DOHH2 (cell line): Measurements from ENCODE around the gene LENG9.

ENCODE experiments used
- H3F3A ChIP-seq: fragments of 200-600 bp; sonication (generic), shearing (Covaris generic); 2 replicates; pipeline ENCODE4 v1.6.0; 2016; ENCODE audit warnings: antibody characterized with exemption, mild to moderate bottlenecking; ENCODE audit not compliant: control insufficient read depth, insufficient read depth
- H3K27ac ChIP-seq: fragments of 200-600 bp; sonication (generic); 2 replicates; pipeline ENCODE4 v1.5.1; 2014; ENCODE audit warnings: low read depth, mild to moderate bottlenecking, low read length, moderate library complexity
- H3K27me3 ChIP-seq: fragments of 200-600 bp; sonication (generic); 2 replicates; pipeline ENCODE4 v1.6.1; 2014; ENCODE audit warnings: mild to moderate bottlenecking, low read length, mixed read lengths; ENCODE audit not compliant: control insufficient read depth
- H3K36me3 ChIP-seq: fragments of 200-600 bp; sonication (generic); 2 replicates; pipeline ENCODE4 v1.6.1; 2014; ENCODE audit warnings: mild to moderate bottlenecking, low read length, moderate library complexity, mixed read lengths; ENCODE audit not compliant: control insufficient read depth
- H3K4me1 ChIP-seq: fragments of 200-600 bp; sonication (generic); 2 replicates; pipeline ENCODE4 v1.6.1; 2014; ENCODE audit warnings: mild to moderate bottlenecking, low read length, mixed read lengths; ENCODE audit not compliant: control insufficient read depth
- H3K4me2 ChIP-seq: fragments of 200-600 bp; sonication (generic); 2 replicates; pipeline ENCODE4 v1.6.0; 2014; ENCODE audit warnings: mild to moderate bottlenecking, low read length, moderate library complexity
- H3K4me3 ChIP-seq: fragments of 200-600 bp; sonication (generic); 2 replicates; pipeline ENCODE4 v1.5.1; 2014; ENCODE audit warnings: mild to moderate bottlenecking, low read length, mixed read lengths
- H3K79me2 ChIP-seq: fragments of 200-600 bp; sonication (generic); 2 replicates; pipeline ENCODE4 v1.6.1; 2014; ENCODE audit warnings: mild to moderate bottlenecking, low read length, mixed read lengths; ENCODE audit not compliant: control insufficient read depth
- H3K9me2 ChIP-seq: fragments of 200-600 bp; sonication (generic); replicated peaks from 2 replicates; pipeline ENCODE4 v1.6.1; 2014; ENCODE audit warnings: mild to moderate bottlenecking, low read length, mixed read lengths; ENCODE audit not compliant: control insufficient read depth
- H3K9me3 ChIP-seq: fragments of 200-600 bp; sonication (generic); 2 replicates; pipeline ENCODE4 v1.6.1; 2014; ENCODE audit warnings: antibody characterized with exemption, low read length, mixed read lengths; ENCODE audit not compliant: control insufficient read depth, insufficient read depth
- H4K20me1 ChIP-seq: fragments of 200-600 bp; sonication (generic); 2 replicates; pipeline ENCODE4 v1.6.0; 2014; ENCODE audit warnings: low read depth, mild to moderate bottlenecking, antibody characterized with exemption, low read length, moderate library complexity; ENCODE audit not compliant: control insufficient read depth, insufficient read depth
- CTCF ChIP-seq: fragments of 200-600 bp; sonication (generic); IDR thresholded peaks from one replicate; pipeline ENCODE4 v1.5.1; 2014; ENCODE audit warnings: antibody characterized with exemption, mild to moderate bottlenecking, low read depth, low read length; ENCODE audit not compliant: poor library complexity, severe bottlenecking
- EZH2phosphoT487 ChIP-seq: fragments of 200-600 bp; sonication (generic); IDR thresholded peaks from 2 replicates; pipeline ENCODE4 v1.6.1; 2017; ENCODE audit warnings: borderline replicate concordance, mild to moderate bottlenecking, antibody characterized with exemption, low read length, moderate library complexity, mixed read lengths

Gene LENG9

GRCh38 chr19:54421521-54421920, 42.1 kb downstream of the LENG9 start:
- no peak overlapping the region for H3K27ac ChIP-seq
- H3F3A ChIP-seq = no peaks in the 10 kb centered on the region
- H3K4me2 ChIP-seq = no peak overlapping the region
- no peaks in the 10 kb centered on the region for H4K20me1 ChIP-seq
- no peaks in the 10 kb centered on the region for H3K9me3 ChIP-seq
- no peaks in the 10 kb centered on the region for H3K79me2 ChIP-seq
- TF ChIP-seq CTCF = no peak
- TF ChIP-seq EZH2phosphoT487 = no peak
- H3K4me3 ChIP-seq = no peak overlapping the region
- H3K27me3 ChIP-seq = 0 out of 2 replicates have a peak, but pooled peaks cover 2% of the 10 kb centered on the region
- H3K4me1 ChIP-seq = no peaks in the 10 kb centered on the region
- H3K36me3 ChIP-seq = no peaks in the 10 kb centered on the region
- H3K9me2 ChIP-seq = no peaks in the 10 kb centered on the region

GRCh38 chr19:54421169-54421516, 42.4 kb downstream of the LENG9 start:
- TF ChIP-seq EZH2phosphoT487 (no peak), CTCF (no peak)
- Histone ChIP-seq H3K4me3 (no peak overlapping the region), H3F3A (no peaks in the 10 kb centered on the region), H3K4me1 (no peaks in the 10 kb centered on the region), H3K4me2 (no peak overlapping the region), H3K36me3 (no peaks in the 10 kb centered on the region), H3K79me2 (no peaks in the 10 kb centered on the region), H4K20me1 (no peaks in the 10 kb centered on the region), H3K9me3 (no peaks in the 10 kb centered on the region), H3K27ac (no peak overlapping the region), H3K27me3 (0 out of 2 replicates have a peak, but pooled peaks cover 2% of the 10 kb centered on the region), H3K9me2 (no peaks in the 10 kb centered on the region)

GRCh38 chr19:54420383-54421168, 43.0 kb downstream of the LENG9 start:
- no peak overlapping the region for H3K27ac ChIP-seq
- no peaks in the 10 kb centered on the region for H3K36me3 ChIP-seq
- H3K9me3 ChIP-seq = no peaks in the 10 kb centered on the region
- H3K9me2 ChIP-seq = no peaks in the 10 kb centered on the region
- no peak for TF ChIP-seq EZH2phosphoT487
- TF ChIP-seq CTCF = no peak
- no peaks in the 10 kb centered on the region for H3K79me2 ChIP-seq
- H4K20me1 ChIP-seq = no peaks in the 10 kb centered on the region
- H3K4me1 ChIP-seq = no peaks in the 10 kb centered on the region
- H3K27me3 ChIP-seq = 0 out of 2 replicates have a peak, but pooled peaks cover 2% of the 10 kb centered on the region
- H3F3A ChIP-seq = no peaks in the 10 kb centered on the region
- H3K4me2 ChIP-seq = no peak overlapping the region
- H3K4me3 ChIP-seq = no peak overlapping the region
